HL-60 (cell line): Measurements from ENCODE around the gene AMPD3.

Source experiments
- CTCF ChIP-seq: IDR thresholded peaks from one replicate; pipeline ENCODE4 v1.5.1; 2011; ENCODE audit warnings: low read length, control low read depth, inconsistent platforms; ENCODE audit not compliant: insufficient read depth
- POLR2AphosphoS5 ChIP-seq: IDR thresholded peaks from 2 replicates; pipeline ENCODE4 v1.6.1; 2012; ENCODE audit warnings: low read depth

- TF ChIP-seq CTCF (no peak), POLR2AphosphoS5 (no peak)
Observed at GRCh38 chr11:10462746-10463300, 7.8 kb downstream of the AMPD3 start.
